ENCODE measurements around the gene SLC7A9.

DNA sequence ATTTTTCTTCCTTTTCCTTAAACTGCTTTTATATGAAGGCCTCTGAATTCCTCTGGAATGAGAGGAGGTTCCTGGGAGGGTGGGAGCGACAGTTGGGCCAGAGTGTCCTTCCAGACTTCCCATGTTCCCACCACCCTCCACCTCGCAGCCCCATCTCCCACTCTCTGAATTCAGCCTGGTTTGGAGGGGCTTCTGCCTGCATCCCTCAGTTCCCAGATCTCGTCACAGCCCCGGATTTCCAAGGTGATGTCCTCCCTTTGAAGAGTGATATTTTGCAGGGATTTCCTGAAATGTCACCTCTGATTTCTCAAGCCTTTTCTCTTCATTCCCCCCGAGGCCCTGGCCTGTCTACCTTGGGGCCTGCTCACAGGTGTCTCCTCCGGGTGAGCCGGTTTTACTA lies 16.7 kb upstream of the SLC7A9 start:
- TF ChIP-seq, protein P1, sequence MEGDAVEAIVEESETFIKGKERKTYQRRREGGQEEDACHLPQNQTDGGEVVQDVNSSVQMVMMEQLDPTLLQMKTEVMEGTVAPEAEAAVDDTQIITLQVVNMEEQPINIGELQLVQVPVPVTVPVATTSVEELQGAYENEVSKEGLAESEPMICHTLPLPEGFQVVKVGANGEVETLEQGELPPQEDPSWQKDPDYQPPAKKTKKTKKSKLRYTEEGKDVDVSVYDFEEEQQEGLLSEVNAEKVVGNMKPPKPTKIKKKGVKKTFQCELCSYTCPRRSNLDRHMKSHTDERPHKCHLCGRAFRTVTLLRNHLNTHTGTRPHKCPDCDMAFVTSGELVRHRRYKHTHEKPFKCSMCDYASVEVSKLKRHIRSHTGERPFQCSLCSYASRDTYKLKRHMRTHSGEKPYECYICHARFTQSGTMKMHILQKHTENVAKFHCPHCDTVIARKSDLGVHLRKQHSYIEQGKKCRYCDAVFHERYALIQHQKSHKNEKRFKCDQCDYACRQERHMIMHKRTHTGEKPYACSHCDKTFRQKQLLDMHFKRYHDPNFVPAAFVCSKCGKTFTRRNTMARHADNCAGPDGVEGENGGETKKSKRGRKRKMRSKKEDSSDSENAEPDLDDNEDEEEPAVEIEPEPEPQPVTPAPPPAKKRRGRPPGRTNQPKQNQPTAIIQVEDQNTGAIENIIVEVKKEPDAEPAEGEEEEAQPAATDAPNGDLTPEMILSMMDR (IDR thresholded peaks at IDR 0.05) = no peak
- no peak for TF ChIP-seq POLR2A (IDR thresholded peaks at IDR 0.05)
